Measurements from ENCODE around the gene ERGIC1.

Gene ERGIC1

DNA sequence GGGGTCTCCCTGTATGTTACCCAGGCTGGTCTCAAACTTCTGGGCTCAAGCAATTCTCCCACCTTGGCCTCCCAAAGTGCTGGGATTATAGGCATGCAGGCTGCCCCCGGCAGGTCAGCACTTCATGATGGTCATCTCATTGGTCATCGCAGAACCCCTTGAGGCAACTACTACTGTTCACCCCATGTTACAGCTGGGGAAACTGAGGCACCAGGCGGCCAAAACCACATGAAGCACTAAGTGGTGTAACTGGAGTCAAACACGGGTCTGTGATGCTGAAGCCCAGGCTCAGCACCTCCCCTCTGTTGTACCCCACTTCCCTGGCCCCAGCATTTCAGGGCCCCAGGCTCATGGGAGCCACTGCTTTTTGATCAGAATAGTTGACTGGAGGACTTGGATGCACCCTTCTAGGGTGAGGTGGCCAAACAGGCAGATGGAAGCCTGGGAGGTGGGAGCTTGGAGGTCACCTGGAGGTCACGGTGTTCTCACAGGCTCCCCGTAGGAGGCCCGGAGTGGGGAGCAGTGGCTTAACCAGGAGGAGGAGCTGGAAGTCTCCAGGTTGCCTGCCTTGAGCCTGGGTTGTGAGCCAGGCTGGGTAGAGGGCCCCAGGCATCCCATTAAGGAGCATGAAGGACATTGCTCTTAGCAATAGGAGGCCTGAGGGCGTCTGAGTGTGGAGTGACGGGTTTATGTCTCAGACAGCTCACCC, 67.9 kb downstream of the ERGIC1 start:
- Histone ChIP-seq H3K9me3 (ENCODE audit: control insufficient read depth in 1 of 2, low read length in 2 of 2) (no peaks in the 10 kb centered on the region), H3K27ac (ENCODE audit: low read length) (peak overlapping the region; percentile 97), H3K4me1 (ENCODE audit: control insufficient read depth in 1 of 2, insufficient read depth in 2 of 2, low read length in 2 of 2) (peaks cover 14 to 31% of the 10 kb centered on the region in 2 donors), H3K36me3 (ENCODE audit: control insufficient read depth in 1 of 2, insufficient read depth in 2 of 2, low read length in 2 of 2) (peaks cover 0 to 8% of the 10 kb centered on the region in 2 donors), H3K4me3 (ENCODE audit: low read depth in 1 of 2, low read length in 2 of 2) (peak overlapping the region in 1 of 2 donors; percentile 36), H3K27me3 (ENCODE audit: low read depth, low read length) (no peaks in the 10 kb centered on the region)

DNA sequence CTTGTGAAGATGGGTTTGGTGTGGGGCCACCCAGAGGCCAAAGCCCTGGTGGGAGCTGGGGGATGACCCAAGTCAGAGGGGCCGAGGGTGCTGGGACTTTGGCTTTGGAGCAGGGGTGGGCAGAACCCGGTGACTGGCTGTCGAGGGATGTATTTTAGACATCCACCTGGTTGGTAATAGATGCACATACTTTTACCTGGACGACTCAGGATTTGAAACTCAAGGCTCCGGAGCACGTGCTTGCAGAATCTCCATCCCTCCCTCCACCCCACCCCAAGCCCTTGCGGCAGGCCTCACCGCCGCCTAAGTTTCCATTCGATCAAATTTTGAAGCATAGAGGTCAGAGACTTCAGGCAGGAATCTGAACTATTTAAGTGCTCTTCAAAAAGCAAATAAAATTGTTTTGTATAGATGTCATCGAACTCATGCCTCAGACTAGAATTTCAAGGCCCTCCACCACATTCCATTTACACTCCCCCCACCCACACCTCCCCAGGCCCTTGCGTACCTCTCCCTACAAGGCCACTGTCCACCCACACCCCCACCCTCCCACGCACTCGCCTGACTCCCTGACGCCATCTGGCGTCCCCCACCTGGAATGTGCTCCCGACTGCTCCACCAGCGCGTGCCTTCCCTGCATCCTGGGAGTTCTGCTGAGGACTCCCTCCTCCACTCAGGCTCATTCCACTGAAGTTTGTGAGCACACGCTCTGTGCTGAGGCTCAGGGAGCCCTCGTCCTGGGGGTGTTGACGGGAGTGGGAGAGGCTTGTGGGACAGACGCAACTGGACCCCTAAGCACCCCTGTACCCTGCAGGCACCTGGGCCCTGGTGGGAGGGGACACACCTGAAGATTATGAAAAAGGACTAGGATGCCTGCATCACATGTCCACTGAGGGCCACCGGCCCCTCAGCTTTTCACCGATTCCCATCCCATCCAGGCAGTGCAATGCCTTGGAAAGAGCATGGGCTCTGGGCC, 68.7 kb downstream of the ERGIC1 start:
- H3K27ac ChIP-seq (ENCODE audit: low read length): peak overlapping the region; percentile 97
- peaks cover 10 to 31% of the 10 kb centered on the region in 2 donors for H3K4me1 ChIP-seq (ENCODE audit: control insufficient read depth in 1 of 2, insufficient read depth in 2 of 2, low read length in 2 of 2)
- no peaks in the 10 kb centered on the region for H3K9me3 ChIP-seq (ENCODE audit: control insufficient read depth in 1 of 2, low read length in 2 of 2)
- peak overlapping the region in 1 of 2 donors; percentile 36 for H3K4me3 ChIP-seq (ENCODE audit: low read depth in 1 of 2, low read length in 2 of 2)
- H3K36me3 ChIP-seq (ENCODE audit: control insufficient read depth in 1 of 2, insufficient read depth in 2 of 2, low read length in 2 of 2): peaks cover 0 to 8% of the 10 kb centered on the region in 2 donors
- no peaks in the 10 kb centered on the region for H3K27me3 ChIP-seq (ENCODE audit: low read depth, low read length)

DNA sequence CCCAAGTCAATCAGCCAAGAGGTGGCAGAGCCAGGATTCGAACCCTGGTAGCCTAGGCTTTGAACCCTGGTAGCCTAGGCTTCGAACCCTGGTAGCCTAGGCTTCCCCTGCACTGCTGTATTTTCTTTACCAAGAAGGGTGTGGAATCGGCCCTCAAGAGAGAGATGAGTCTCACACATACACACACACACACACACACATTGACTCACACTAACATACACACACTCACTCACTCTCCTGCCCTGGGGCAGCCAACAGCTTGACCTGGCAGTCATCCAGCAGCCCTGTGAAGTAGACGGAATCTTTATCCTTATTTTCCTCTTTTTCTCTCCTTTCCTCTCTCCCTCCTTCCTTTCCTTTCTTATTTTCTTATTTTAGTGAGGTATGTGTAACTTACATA, 69.7 kb downstream of the ERGIC1 start:
- Histone ChIP-seq H3K9me3 (ENCODE audit: control insufficient read depth in 1 of 2, low read length in 2 of 2) (no peaks in the 10 kb centered on the region), H3K27ac (ENCODE audit: low read length) (peak overlapping the region; percentile 97), H3K36me3 (ENCODE audit: control insufficient read depth in 1 of 2, insufficient read depth in 2 of 2, low read length in 2 of 2) (peaks cover 0 to 8% of the 10 kb centered on the region in 2 donors), H3K27me3 (ENCODE audit: low read depth, low read length) (no peaks in the 10 kb centered on the region), H3K4me1 (ENCODE audit: control insufficient read depth in 1 of 2, insufficient read depth in 2 of 2, low read length in 2 of 2) (peaks cover 10 to 23% of the 10 kb centered on the region in 2 donors), H3K4me3 (ENCODE audit: low read depth in 1 of 2, low read length in 2 of 2) (no peak overlapping the region)

DNA sequence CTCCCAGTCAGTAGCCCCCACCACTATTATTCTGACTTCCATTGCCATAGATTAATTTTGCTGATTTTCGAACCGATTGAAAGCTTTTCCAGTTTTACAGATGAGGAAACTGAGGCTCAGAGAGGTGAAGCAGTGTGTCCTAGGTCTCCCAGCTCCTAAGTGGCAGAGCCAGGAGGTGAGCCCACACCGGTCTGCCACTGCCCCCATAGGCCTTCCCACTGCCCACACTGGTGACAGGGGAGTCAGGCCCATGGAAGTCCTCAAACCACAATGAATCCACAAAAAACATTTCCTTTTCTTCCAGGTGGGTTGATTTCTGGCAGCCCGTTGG, 70.2 kb downstream of the ERGIC1 start:
- Histone ChIP-seq H3K4me1 (ENCODE audit: control insufficient read depth in 1 of 2, insufficient read depth in 2 of 2, low read length in 2 of 2) (peaks cover 10 to 22% of the 10 kb centered on the region in 2 donors), H3K4me3 (ENCODE audit: low read depth in 1 of 2, low read length in 2 of 2) (peak overlapping the region in 1 of 2 donors; percentile 20), H3K36me3 (ENCODE audit: control insufficient read depth in 1 of 2, insufficient read depth in 2 of 2, low read length in 2 of 2) (peaks cover 0 to 8% of the 10 kb centered on the region in 2 donors), H3K27ac (ENCODE audit: low read length) (peak overlapping the region; percentile 97), H3K27me3 (ENCODE audit: low read depth, low read length) (no peaks in the 10 kb centered on the region), H3K9me3 (ENCODE audit: control insufficient read depth in 1 of 2, low read length in 2 of 2) (no peaks in the 10 kb centered on the region)

DNA sequence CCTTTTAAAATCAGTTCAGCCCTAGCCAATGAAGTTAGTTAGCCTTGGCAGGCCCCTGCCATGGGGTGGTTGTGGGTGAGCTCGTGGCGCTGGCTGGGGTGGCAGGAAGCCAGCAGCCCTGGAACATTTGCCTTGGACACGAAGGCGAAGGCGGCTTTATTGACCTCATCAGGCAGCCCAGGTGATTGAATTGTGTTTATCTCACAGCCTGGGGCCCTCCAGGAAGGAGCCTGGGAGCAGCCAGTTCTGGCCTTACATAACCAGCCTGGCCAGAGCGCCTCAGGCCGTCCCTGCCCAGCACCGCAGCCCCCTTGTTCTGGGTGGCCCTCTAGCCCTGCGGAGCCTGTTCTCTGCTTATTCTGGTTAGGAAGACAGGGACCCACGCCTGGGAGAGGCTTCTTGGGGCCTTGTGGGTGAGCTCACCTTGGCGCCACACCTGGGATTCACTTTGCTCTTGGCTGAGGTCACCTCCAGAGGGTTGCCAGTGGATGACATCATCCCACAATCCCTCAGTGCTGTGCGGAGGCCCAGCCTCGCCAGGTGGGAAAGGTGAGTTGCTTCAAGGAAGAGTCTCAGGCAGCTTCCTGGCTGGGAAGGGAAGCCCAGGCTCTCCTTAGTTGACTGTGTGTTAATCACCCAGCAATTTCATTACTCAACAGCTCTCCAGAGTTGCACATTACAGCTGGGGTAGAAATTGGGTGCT, 70.7 kb downstream of the ERGIC1 start:
- H3K36me3 ChIP-seq (ENCODE audit: control insufficient read depth in 1 of 2, insufficient read depth in 2 of 2, low read length in 2 of 2): peaks cover 4 to 6% of the 10 kb centered on the region in 2 donors
- H3K4me1 ChIP-seq (ENCODE audit: control insufficient read depth in 1 of 2, insufficient read depth in 2 of 2, low read length in 2 of 2): peaks cover 10 to 22% of the 10 kb centered on the region in 2 donors
- H3K27ac ChIP-seq (ENCODE audit: low read length): peak overlapping the region; percentile 97
- peak overlapping the region; percentile 7 to 20 for H3K4me3 ChIP-seq (ENCODE audit: low read depth in 1 of 2, low read length in 2 of 2)
- H3K27me3 ChIP-seq (ENCODE audit: low read depth, low read length): no peaks in the 10 kb centered on the region
- H3K9me3 ChIP-seq (ENCODE audit: control insufficient read depth in 1 of 2, low read length in 2 of 2): no peaks in the 10 kb centered on the region

DNA sequence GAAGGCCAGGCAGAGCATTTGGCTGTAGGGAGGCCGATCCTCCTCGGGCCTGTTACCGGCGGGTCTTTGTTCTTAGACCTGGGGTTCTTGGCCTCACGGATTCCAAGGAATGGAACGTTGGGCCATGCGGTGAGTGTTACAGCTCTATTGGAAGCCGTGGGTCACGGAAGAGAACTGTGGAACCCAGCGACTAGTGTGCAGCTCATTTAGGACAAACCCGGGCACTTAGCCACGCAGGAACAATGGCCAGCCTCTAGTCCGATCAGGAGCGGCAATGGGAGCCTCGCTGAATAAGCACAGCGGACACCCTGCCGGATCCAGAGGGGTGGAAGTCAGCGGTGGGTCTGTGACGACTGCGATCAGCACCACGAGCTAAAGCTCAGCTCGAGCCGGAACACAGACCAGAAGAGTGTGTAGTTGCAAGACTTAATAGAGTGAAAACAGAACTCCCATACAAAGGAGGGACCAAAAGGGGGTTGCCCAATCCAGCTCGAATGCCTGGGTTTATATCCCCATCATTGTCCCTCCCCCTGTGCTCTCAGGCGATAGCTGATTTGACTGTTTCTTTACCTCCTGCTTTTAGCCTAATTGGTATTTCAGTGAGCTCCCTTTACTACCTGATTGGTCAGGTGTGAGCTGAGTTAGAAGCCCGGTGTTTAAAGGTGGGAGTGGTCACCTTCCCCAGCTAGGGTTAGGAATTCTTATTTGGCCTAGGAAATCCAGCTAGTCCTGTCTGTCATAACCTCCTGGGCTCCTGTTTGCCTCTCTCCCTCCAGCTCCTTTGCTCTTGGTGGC, 71.5 kb downstream of the ERGIC1 start:
- peak overlapping the region in 1 of 2 donors; percentile 7 for H3K4me3 ChIP-seq (ENCODE audit: low read depth in 1 of 2, low read length in 2 of 2)
- no peaks in the 10 kb centered on the region for H3K27me3 ChIP-seq (ENCODE audit: low read depth, low read length)
- no peaks in the 10 kb centered on the region for H3K9me3 ChIP-seq (ENCODE audit: control insufficient read depth in 1 of 2, low read length in 2 of 2)
- peak overlapping the region; percentile 97 for H3K27ac ChIP-seq (ENCODE audit: low read length)
- peaks cover 5 to 10% of the 10 kb centered on the region in 2 donors for H3K36me3 ChIP-seq (ENCODE audit: control insufficient read depth in 1 of 2, insufficient read depth in 2 of 2, low read length in 2 of 2)
- H3K4me1 ChIP-seq (ENCODE audit: control insufficient read depth in 1 of 2, insufficient read depth in 2 of 2, low read length in 2 of 2): peaks cover 10 to 22% of the 10 kb centered on the region in 2 donors

DNA sequence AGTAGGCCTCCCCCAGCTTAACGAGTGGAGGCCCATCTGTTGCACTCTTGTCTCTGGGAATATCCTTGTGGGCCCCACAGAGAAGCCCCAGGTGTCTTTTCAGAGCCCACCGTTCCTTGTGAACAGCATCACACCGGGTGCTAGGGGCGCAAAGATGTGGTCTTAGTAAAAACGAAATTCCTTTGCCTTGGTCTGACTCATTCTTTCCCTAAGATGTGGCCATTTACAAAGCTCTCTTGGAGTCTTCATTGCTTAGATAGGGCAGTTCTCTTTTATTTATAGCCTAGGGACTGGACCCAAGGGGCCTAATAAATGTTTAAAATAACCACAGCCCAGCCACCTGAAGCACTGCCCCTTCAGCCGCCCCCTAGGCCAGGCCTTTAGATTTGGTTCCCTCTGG, 72.4 kb downstream of the ERGIC1 start:
- Histone ChIP-seq H3K27me3 (ENCODE audit: low read depth, low read length) (no peaks in the 10 kb centered on the region), H3K4me1 (ENCODE audit: control insufficient read depth in 1 of 2, insufficient read depth in 2 of 2, low read length in 2 of 2) (peaks cover 10 to 22% of the 10 kb centered on the region in 2 donors), H3K9me3 (ENCODE audit: control insufficient read depth in 1 of 2, low read length in 2 of 2) (no peaks in the 10 kb centered on the region), H3K4me3 (ENCODE audit: low read depth in 1 of 2, low read length in 2 of 2) (no peak overlapping the region), H3K27ac (ENCODE audit: low read length) (peak overlapping the region; percentile 97), H3K36me3 (ENCODE audit: control insufficient read depth in 1 of 2, insufficient read depth in 2 of 2, low read length in 2 of 2) (peaks cover 5 to 10% of the 10 kb centered on the region in 2 donors)

DNA sequence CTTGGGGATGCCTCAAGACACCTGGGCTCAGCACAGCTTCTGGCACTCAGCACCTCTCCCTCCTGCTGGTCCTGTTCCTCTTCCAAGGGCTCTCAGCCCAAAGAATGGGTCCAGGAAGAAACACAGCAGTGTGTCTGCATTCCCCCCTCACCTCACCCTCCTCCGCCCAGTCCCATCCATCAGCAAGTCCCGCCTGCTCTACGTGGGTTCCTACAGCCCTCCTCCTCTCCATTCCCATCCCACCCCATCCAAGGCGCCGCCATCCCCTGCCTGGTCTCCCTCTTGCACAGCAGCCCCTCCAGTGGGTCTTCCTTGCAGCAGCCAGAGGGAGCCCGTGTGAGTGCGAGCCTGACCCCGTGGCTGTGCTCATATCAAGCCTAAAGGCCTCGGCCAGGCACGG, 72.8 kb downstream of the ERGIC1 start:
- Histone ChIP-seq H3K9me3 (ENCODE audit: control insufficient read depth in 1 of 2, low read length in 2 of 2) (no peaks in the 10 kb centered on the region), H3K4me3 (ENCODE audit: low read depth in 1 of 2, low read length in 2 of 2) (no peak overlapping the region), H3K27ac (ENCODE audit: low read length) (peak overlapping the region; percentile 97), H3K4me1 (ENCODE audit: control insufficient read depth in 1 of 2, insufficient read depth in 2 of 2, low read length in 2 of 2) (peaks cover 10 to 22% of the 10 kb centered on the region in 2 donors), H3K27me3 (ENCODE audit: low read depth, low read length) (no peaks in the 10 kb centered on the region), H3K36me3 (ENCODE audit: control insufficient read depth in 1 of 2, insufficient read depth in 2 of 2, low read length in 2 of 2) (peaks cover 5 to 11% of the 10 kb centered on the region in 2 donors)

DNA sequence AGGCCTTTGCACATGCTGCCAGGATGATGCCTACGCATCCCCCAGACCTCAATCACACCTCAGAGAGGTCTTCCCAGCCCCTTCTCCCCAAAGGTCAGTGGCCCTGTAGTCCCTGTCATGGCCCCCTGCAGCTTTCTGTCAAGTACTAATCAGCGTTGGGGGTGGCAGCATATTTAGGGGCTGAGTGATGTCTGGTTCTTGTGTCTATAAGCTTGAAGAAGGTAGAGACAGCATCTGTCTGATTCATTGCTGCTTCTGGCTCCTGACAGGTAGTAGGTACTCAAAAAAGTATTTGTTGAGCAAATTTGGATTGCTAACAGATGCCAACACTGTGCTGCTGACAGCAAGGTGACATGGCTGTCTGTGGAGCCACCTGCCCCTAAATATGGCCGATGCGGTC, 73.6 kb downstream of the ERGIC1 start:
- Histone ChIP-seq H3K27ac (ENCODE audit: low read length) (no peak overlapping the region), H3K36me3 (ENCODE audit: control insufficient read depth in 1 of 2, insufficient read depth in 2 of 2, low read length in 2 of 2) (peaks cover 5 to 15% of the 10 kb centered on the region in 2 donors), H3K4me3 (ENCODE audit: low read depth in 1 of 2, low read length in 2 of 2) (no peak overlapping the region), H3K27me3 (ENCODE audit: low read depth, low read length) (no peaks in the 10 kb centered on the region), H3K9me3 (ENCODE audit: control insufficient read depth in 1 of 2, low read length in 2 of 2) (no peaks in the 10 kb centered on the region), H3K4me1 (ENCODE audit: control insufficient read depth in 1 of 2, insufficient read depth in 2 of 2, low read length in 2 of 2) (peaks cover 10 to 22% of the 10 kb centered on the region in 2 donors)

DNA sequence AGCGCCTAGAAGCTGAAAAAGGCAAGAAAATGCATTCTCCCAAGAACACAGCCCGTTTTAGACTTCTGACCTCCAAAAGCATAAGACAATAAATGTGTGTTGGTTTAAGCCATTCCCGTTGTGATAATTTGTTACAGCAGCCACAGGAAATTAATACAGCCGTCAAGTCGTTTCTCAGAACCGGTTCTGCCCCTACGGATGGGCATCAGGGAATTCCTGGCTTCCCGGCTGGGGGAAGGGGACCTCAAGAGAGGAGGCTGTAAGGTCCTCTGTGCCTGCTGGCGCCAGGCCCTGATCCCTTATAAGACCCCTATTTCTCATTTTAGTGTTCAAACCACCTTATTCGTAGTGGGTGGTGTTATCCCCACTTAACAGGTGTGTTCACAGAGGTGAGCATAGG, 74.6 kb downstream of the ERGIC1 start:
- Histone ChIP-seq H3K4me1 (ENCODE audit: control insufficient read depth in 1 of 2, insufficient read depth in 2 of 2, low read length in 2 of 2) (peaks cover 7 to 15% of the 10 kb centered on the region in 2 donors), H3K27ac (ENCODE audit: low read length) (no peak overlapping the region), H3K27me3 (ENCODE audit: low read depth, low read length) (no peaks in the 10 kb centered on the region), H3K36me3 (ENCODE audit: control insufficient read depth in 1 of 2, insufficient read depth in 2 of 2, low read length in 2 of 2) (peaks cover 13 to 15% of the 10 kb centered on the region in 2 donors), H3K9me3 (ENCODE audit: control insufficient read depth in 1 of 2, low read length in 2 of 2) (no peaks in the 10 kb centered on the region), H3K4me3 (ENCODE audit: low read depth in 1 of 2, low read length in 2 of 2) (no peak overlapping the region)
